ENCODE data around the gene GNRH2.
"Not testable (repeated sequence)": the region's sequence is repeated elsewhere in the genome, so short reads cannot be mapped to it uniquely, and the experiment has no call there.

GNRH2 gene

GRCh38 chr20:3046677-3047462, 3.4 kb downstream of the GNRH2 start:
- in situ Hi-C loops (cut with MboI; ENCODE audit: low pct_unique_long_range_greater_than_20kb, low sequenced_read_pairs, unreplicated experiment): no loop called here
- DNase-seq (ENCODE audit: low spot score): peak; percentile 56
- no peak for TF ChIP-seq CTCF (IDR thresholded peaks at IDR 0.05; ENCODE audit: extremely low read depth, insufficient read depth, missing control alignments)

- in situ Hi-C loops (cut with MboI; ENCODE audit: low pct_unique_long_range_greater_than_20kb, low sequenced_read_pairs, unreplicated experiment): no loop called here
- no peak for TF ChIP-seq CTCF (IDR thresholded peaks at IDR 0.05; ENCODE audit: extremely low read depth, insufficient read depth, missing control alignments)
- no peak for DNase-seq (ENCODE audit: low spot score)
These were observed 4.3 kb downstream of the GNRH2 start for GRCh38 chr20:3047486-3048419.

- no peak for TF ChIP-seq CTCF (IDR thresholded peaks at IDR 0.05; ENCODE audit: extremely low read depth, insufficient read depth, missing control alignments)
- in situ Hi-C loops (cut with MboI; ENCODE audit: low pct_unique_long_range_greater_than_20kb, low sequenced_read_pairs, unreplicated experiment): no loop called here
- DNase-seq (ENCODE audit: low spot score): no peak
These were observed 8.1 kb downstream of the GNRH2 start for GRCh38 chr20:3051385-3052019.

- no peak for TF ChIP-seq CTCF (IDR thresholded peaks at IDR 0.05; ENCODE audit: extremely low read depth, insufficient read depth, missing control alignments)
- in situ Hi-C loops (cut with MboI; ENCODE audit: low pct_unique_long_range_greater_than_20kb, low sequenced_read_pairs, unreplicated experiment): no loop called here
- no peak for DNase-seq (ENCODE audit: low spot score)
These were observed 16.1 kb downstream of the GNRH2 start for GRCh38 chr20:3059489-3059888.

GRCh38 chr20:3064119-3064518, 20.7 kb downstream of the GNRH2 start:
- in situ Hi-C loops (cut with MboI; ENCODE audit: low pct_unique_long_range_greater_than_20kb, low sequenced_read_pairs, unreplicated experiment); DNase-seq (ENCODE audit: low spot score): not testable (repeated sequence)

- DNase-seq (ENCODE audit: low spot score): no peak
- in situ Hi-C loops (cut with MboI; ENCODE audit: low pct_unique_long_range_greater_than_20kb, low sequenced_read_pairs, unreplicated experiment): no loop called here
- TF ChIP-seq CTCF (IDR thresholded peaks at IDR 0.05; ENCODE audit: extremely low read depth, insufficient read depth, missing control alignments): no peak
These were observed 24.0 kb downstream of the GNRH2 start for GRCh38 chr20:3067139-3068014.

All from GM13977 (cell line).